GM21360 (cell line): ENCODE results near the gene RARA.
"Not testable (repeated sequence)": the region's sequence is repeated elsewhere in the genome, so short reads cannot be mapped to it uniquely, and the experiment has no call there.

Source experiments
- ATAC-seq: cut with Tn5 transposase; IDR thresholded peaks from one replicate; pipeline ENCODE4 v1.9.1; 2021; ENCODE audit warnings: mild to moderate bottlenecking, moderate library complexity; ENCODE audit not compliant: unreplicated experiment

Gene RARA

DNA sequence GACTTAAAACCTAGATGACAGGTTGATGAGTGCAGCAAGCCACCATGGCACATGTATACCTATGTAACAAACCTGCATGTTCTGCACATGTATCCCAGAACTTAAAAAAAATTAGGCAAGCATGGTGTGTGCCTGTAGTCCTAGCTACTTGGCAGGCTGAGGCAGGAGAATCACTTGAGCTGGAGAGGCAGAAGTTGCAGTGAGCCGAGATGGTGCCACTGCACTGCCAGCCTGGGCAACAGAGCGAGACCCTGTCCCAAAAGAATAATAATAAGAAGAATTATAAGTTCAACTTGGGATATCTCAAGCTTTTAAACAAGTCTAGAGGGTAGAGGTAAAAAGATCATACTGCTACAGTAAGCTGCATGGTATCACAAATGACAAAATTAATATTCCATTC is 11.5 kb upstream of the RARA start:
- no peak for ATAC-seq

DNA sequence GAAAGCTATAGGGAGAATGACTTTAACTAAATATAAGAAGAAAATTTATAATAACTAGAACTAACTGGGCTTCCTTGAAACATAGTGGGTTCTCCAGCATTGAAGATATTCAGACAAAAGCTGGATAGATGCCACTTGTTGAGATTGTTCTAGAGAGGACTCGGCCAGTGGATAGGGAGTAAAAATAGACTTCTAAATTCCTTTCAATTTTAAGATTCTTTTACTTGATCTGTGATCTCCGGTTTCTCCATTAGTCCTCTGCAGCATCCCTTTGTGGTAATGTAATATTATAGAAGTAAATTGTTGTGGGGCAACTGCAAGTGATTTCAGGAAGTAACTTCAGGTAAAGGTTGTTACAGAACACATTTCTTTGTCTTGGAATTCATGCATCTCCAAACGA is 10.3 kb upstream of the RARA start:
- no peak for ATAC-seq

DNA sequence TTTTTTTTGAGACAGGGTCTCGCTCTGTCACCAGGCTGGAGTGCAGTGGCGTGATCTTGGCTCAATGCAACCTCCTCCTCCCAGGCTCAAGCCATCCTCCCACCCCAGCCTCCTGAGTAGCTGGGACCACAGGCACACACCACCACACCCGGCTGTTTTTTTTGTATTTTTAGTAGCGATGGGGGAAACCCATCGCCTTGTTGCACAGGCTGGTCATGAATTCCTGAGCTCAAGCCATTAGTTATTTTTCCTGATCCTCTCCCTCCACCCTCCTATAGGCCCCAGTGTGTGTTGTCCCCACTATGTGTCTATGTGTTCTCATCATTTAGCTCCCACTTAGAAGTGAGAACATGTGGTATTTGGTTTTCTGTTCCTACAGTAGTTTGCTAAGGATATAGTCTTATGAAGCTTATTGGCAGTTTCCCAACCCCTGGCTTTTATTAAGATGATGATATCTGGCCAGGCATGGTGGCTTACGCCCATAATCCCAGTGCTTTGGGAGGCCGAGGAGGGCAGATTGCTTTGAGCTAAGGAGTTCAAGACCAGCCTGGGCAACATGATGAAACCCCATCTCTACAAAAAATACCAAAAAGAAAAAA is 9.7 kb upstream of the RARA start:
- ATAC-seq: not testable (repeated sequence)

DNA sequence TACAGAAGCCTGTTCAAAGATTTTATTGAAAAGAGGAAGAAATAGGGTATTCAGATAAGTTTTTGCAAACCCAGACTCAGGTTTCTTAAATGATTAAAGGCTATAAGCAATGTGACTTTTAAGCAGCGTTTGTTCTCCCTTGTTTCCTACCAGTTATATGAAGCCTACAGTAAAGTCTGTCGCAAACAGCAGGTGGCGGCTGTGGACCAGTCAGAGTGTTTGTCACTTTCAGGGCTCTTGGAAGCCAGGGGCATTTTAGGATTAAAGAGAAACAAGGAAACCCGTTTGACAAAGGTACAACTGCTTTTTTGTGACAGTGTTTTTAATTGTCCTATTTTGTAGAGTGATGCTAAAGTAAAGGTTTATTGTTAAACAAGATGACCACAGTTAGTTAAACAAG is 7.7 kb upstream of the RARA start:
- ATAC-seq: no peak

DNA sequence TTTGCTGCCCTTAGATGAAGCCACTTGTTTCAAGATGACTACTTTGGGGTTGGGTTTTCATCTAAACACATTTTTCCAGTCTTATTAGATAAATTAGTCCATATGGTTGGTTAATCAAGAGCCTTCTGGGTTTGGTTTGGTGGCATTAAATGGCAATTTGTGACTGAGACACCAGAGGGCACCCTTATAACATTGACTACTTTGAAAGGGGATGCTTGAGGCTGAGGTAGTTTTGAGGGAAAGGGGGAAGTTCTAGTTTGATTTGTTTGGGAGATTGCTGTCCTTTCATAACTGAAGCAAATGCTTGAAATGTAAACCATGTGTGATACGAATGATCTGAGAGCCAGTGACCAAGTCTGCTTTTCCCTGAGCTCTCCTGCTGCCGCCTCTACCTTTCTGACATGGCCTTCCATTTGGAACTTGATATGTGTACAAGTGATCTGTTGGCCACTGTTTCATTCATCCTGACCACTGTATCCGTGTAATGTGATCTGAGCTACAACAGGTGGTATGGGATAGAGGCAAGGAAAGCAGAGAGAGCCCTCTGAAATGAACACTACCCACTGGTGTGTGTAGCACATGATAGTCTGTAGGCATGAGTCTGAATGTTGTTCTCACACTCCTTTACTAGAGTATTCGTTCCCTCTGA is 5.8 kb upstream of the RARA start:
- no peak for ATAC-seq

DNA sequence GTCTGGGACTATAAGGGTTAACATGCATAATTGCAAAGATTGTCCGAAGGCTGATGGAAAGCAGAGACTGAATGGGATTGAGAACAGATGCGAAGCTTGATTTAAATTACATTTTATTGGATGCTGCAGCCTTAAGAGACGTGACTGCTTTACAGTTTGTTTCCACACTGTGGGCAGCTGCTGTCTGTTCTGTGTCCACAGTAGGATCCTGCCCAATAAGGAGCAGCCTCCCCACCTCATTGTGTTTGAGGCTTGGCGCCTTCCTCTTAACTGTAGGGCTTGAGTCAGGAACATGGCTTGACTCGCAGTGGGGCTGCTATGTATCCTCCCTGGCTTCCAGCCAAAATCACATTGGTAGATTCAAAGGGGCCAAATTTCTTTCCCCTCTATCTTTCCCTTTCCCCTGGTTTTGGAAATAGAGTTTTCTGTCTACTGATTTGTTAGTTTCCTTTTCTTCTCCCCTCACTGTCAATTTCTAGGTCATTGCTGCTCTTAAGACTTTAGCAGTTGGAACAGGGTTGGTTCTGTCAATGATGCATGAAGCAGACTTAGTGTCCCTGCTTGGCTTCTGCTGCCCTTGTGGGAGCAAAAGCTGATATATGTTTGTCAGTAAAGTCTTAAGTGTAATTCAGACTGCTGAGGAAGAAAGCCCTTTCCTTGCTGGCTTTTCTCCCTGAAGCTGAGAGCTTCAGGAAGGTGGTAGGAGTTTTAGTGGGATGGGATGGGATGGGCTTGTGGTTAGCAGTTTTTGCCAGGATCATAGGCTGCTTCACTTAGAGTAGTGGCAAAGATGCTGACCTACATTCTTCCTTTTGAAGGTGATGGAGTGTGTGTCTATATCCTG is 5.0 kb upstream of the RARA start:
- no peak for ATAC-seq

DNA sequence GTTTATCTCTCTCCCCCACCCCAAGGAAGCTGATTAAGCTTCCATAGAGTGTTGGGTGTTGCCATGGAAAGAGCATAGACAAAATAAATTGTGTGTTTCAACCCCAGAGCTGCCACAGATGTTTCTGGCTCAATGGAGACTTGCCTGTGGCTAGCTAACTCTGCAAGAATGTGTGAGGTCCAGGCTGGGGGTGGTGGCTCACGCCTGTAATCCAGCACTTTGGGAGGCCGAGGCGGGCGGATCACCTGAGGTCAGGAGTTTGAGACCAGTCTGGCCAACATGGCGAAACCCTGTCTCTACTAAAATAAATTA is 4.5 kb upstream of the RARA start:
- ATAC-seq: not testable (repeated sequence)

DNA sequence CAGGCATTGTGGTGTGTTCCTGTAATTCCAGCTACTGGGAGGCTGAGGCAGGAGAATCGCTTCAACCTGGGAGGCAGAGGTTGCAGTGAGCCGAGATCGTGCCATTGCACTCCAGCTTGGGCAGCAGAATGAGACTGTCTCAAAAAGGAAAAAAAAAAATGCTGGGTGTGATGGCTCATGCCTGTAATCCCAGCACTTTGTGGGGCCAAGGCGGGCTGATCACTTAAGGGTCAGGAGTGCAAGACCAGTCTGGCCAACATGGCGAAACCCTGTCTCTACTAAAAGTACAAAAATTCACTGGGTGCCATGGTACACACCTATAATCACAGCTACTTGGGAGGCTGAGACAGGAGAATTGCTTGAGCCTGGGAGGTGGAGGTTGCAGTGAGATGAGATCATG is 4.1 kb upstream of the RARA start:
- ATAC-seq: not testable (repeated sequence)

DNA sequence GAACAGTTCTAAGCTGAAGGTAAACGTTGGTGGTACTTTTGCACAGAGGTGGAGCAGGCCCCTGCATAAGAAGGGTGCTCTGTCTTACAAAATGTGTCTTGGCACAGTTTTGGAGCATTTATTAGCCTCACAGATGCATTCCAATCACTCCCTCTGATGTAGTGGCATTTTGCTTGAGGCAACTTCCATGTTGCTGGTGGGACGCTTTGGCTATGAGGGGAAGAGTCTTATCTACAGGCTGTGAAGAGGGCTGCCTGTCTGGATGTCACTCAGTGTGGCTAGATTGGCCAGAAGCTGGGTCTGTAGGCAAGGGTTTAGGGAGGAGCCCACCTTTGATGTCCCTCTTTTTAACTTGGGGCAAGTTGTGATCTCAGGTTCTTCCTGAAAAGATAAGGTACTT is 2.6 kb upstream of the RARA start:
- ATAC-seq: no peak

DNA sequence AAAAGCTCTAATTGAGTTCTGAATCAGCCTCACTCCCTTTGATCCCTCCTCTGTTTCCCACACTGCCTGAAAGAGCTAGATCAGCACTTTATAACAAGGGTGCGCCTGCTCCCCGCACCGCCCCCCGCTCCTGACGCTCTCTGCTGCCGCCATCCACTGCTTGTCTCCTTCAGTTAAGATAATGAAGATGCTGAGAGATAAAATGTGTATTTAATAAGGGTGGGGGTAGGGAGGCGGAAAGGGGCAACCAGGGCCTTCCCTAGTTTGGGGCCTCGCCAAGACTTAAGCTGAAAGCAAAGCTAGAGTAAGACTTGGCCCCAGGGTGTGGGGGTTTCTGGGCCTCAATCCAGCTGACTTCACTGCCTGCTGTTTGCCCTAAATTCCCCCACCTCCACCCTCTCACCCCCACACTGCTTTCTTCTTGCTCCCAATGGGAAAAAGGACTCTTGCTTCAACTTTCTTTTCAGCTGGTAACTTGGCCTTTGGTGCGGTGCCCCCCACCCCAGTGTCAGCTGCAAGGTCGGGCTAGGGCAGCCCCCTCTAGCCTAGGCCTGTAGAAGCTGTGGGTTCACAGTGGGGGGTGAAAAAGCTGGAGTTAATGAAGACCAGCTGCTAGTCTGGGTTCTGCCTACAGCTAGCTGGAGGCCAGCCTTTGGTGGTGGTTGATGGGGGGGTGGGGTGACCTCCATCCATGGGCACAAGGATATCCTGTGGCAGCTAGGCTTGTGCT is 1.8 kb upstream of the RARA start:
- ATAC-seq: no peak

DNA sequence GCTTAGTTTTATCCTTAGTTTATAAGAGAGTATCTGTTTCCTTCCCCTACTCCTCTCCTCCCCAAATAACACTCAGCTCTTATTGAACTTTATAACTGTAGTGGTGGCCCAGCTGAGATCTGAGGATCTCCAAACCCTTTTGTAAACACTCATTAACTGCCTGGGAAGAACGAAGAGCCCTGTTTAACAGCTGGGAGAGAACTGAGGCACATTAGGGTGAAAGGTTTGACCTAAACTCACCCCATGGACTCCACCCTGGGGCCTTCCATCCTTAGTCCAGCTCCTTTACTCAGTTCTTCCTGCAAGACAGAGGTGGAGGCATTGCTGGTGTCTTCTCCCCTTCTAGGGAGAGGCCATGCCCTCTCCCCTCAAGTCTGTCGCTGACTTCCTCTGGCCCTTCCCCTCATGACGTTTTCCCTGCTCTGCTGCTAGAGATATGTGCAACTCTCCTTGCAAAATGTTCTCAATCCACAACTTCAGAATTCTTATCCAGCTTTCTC is 1.2 kb upstream of the RARA start:
- no peak for ATAC-seq

DNA sequence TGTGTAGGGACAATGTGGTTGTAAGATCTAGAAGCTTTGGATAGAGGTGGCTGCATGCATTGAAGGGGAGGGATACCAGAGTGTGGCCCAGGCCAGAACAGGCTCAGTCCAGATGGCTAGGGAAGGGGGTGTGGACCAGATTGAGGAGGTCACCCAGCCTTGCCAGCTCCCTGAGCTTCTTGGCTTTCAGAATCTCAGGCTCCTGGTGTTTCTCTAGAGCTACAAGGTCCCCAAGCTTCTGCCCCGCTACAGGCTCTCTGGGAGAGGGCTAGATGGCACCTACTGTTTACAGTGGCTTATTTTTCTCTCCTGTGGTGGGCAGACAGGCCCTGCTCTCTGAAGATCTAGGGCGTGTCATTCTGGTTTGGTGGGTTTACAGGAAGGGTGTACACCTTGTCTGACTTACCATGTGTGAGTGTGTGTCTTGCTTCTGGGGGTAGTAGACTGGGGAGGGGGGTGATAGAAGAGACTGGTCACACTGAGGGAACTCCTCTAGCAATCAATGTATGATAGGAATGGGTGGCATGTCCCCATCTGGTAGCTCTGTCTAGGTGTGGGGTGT is 1.1 kb downstream of the RARA start:
- no peak for ATAC-seq

DNA sequence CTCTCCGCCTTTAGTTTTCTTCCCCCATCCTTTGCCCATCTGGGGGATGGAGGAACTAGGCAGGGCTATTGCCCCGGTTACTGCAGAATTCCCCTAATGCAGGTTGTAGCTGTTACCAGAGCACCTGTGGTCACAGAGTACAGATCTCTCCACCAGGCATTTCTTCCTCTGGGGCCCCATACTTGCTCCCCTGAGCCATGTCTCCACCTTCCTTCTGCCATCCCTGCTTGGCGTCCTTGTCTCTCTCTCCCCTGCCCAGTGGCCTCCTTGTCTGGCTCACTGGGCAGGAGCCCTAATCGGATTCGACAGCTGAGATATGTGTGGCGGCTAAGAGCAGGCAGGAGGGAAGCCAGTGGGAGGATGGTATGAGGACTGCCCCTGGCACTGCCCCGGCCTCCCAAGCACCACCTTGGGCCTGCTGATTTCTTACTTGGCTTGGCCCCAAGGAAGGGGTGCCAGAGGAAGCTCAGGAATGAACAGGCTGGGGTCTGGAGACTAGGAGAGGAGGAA is 2.0 kb downstream of the RARA start:
- ATAC-seq: no peak

DNA sequence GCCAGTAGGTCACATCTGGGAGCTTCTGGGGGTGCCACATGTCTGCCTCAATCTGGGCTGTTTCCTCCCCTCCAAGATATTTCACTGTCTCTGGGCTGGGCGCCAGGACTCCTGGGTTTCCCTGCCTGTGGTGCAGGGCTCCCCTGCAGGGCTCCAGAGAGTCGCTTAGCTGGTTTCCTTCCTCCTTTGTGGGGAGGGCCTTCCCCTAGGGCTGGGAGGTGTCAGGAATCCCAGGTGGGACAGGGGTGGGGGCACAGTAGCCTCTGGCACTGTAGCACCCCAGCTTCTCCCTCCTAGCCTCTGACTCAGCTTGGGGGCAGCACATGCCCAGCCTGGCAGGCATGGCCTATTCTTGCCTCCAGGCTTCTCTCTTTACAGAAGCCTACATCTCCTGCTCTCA is 2.6 kb downstream of the RARA start:
- no peak for ATAC-seq

DNA sequence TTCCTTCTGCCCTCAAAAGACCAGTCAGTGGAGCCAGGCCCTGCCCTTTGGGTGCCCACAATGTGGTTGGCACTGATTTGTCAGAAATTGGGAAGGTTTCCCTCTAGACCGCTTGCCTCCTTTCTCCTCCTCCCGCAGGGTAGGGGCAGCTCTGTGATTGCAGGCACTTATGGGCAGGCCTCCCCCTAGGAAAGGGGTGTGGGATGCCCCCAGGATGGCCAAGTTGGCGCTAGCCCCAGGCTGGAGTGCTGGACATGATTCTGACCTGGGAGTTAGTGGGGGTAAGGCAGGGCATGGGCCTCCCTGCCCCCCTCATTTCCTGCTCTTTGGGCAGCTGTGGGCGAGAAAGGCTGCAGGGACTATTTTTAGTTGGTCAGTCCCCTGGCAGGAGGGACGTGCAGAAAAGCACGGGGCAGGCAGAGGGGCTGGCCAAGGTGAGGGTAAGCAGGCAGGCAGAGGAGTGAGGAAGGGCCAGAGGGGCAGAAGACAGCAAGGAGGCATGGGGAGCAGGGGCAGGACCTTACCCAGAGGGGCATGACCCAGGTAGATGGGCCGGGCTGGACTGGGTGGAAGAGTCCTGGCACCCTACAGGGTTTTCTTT is 3.3 kb downstream of the RARA start:
- no peak for ATAC-seq

DNA sequence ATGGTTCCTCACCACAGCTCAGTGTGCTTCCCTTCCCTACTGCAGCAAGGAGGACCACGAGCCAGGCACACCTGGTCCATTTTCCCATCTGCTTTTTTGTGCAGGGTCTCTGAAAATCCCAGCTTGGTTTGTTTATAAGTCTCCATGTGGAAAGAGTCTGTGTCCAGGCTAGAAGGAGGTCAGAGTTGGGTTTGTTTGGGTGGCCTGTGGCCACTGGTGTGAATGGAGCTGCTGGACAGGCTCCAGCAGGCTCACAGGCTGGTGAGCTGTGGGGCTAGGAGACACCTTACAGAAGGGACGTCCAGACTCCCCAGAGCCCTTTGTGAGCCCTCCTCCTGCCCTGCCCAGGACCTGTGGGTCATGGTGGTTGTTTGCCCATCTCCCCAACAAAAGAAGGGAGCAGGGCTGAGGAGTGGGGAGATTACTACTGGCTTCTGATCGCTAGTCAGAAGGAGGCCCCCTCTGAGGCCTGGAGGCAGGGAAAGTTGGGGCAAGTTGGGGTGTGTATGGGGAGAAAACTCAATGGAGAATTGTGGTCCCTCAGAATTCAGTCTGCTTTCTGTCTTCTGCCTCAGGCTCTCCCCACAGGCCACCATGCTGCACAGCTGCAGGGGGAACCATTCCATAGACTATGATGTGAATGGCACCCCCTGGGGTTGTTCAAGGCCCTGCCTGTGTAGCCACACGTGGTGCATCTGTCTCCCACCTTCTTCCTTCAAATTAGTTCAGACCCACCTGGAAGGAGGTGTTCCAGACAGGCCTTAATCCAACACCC is 4.1 kb downstream of the RARA start:
- no peak for ATAC-seq

DNA sequence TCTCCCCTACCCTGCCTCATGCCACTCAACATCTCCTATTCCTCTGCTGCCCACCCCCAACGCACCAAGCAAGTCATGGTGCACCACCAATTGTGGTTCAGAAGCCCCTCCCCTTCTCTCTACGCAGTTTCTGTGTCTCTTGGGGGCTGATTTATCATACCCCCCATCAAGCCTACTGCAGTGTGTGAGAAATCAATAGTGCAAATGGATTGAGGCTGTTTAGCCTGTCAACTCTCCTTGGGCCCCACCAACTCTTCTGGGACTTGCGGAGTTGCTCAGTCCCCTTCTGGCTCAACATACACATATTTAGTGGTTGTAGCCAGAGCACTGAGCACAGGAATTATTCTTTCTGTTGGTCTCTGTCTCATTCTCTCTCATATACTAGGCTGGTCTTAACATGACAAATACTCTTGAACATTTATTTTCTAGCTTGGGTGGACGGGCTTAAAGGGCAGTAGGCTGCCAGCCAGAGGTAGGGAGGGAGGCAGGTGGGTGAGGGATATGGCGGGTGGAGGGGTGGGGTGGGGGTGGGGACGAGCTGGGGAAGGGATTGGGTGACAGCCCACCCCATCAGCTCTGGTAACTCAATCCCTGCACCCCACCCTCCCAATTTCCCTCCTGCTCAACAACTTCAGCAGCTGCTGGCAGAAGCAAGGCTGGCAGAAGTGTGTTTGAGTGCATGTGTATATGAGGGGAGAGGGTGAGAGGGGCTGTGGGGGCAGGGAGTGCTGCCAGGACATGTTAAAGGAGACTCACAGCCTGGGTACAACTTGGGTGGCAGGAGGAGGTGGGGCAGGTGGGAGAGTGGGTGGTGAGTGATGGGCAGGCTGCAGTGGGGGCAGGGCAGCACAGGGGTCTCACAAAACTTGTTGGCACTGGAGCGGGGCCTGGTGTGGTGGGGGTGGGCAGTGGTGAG is 4.9 kb downstream of the RARA start:
- ATAC-seq: no peak

DNA sequence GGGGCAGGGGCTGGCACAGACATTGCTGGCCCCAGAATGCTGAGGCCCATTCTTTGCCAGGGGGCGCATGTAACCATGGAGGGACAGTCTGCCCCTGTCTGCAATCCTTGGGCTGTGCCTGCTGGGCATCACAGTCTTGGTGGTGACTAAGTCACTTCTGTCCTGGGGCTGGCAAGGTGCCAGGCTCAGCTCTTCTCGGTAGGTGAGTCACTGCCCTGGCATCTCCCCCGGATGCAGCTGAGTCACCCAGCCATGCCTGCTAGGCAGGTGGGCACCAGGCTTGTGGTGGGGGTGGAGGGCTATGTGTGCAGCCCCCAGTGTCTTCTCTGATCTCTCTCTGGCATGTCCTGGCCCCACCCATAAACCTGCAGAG is 5.6 kb downstream of the RARA start:
- ATAC-seq: no peak

DNA sequence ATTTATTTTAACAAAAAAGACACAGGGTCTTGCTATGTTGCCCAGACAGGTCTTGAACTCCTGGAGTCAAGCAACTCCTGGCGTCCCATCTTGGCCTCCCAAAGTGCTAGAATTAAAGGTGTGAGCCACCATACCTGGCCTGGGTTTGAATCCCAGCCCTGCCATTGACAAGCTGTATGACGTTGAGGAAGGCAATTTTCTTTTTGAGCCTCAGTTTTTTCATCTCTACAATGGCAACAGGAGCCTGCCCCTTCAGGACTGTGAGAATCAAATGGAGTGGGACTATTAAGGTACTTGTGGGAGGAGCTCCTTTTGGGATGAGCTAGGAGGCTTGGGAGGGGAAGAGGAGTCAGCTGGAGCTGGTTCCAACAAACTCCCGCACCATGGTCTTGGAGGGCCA is 6.2 kb downstream of the RARA start:
- no peak for ATAC-seq
